Lower leg skin (tissue), 4 donors: ENCODE results near the gene SATL1. TPM values are rescaled to one million over a fixed set of nuclear protein-coding genes. Genes with fewer than 3 reads are reported as not detected.
A peak's percentile ranks its signal among the peaks of the same experiment; 100 is the strongest.
"Not testable (repeated sequence)": the region's sequence is repeated elsewhere in the genome, so short reads cannot be mapped to it uniquely, and the experiment has no call there.

Source experiments
- DNase-seq, 2 donors: peaks; one replicate each; pipeline ENCODE4 v3.0.0-alpha.2; 2019; ENCODE audit warnings: low spot score in 2 of 2
- H3K4me3 ChIP-seq: fragments of 200-600 bp; sonication (generic); 2 replicates; pipeline ENCODE4 v1.5.1; 2017; ENCODE audit warnings: mild to moderate bottlenecking, low read depth; ENCODE audit not compliant: poor library complexity, severe bottlenecking
- POLR2A ChIP-seq, 2 donors: fragments of 450-650 bp; IDR thresholded peaks; one replicate each; pipeline ENCODE4 v1.6.1; 2016 to 2017; ENCODE audit warnings: antibody characterized with exemption in 2 of 2, mild to moderate bottlenecking in 1 of 2, moderate library complexity in 1 of 2
- whole genome bisulfite sequencing, 2 donors: methylation state at CpG; one replicate each; pipeline ENCODE4 v1.1.5; 2018; 5-methylcytosine and 5-hydroxymethylcytosine counted together
- intact Hi-C: fragments of 100-400 bp; cut with DNase I; formaldehyde crosslinking; loops from one replicate; pipeline ENCODE4 v1.15.0; 2023; ENCODE audit warnings: low total_unique reads
- total RNA-seq, 4 donors: library from RNA; depleted of rRNA; stranded (reverse); fragments of >200 nt; gene quantifications; one replicate each; pipeline ENCODE4 v1.1.0, GENCODE V29; 2016
- TF ChIP-seq, protein P1 (sequence below), 3 donors: fragments of 450-650 bp; IDR thresholded peaks; one replicate each; pipeline ENCODE4 v1.5.1; 2016; ENCODE audit warnings: antibody characterized with exemption in 3 of 3, mild to moderate bottlenecking in 3 of 3, moderate library complexity in 2 of 3

The SATL1 gene
- total RNA-seq, result under 1 TPM in 1 of 4 donors, not detected in 3; 0.10 TPM

GRCh38 chrX:85243761-85244449, at the start of gene SATL1, which contains the start of gene ZNF711:
TSS of gene SATL1 (minus strand) at chrX:85243779. CDS start at chrX:85108968, 134,811 bp downstream.
TSS of gene ZNF711 (plus strand) at chrX:85243991. CDS start at chrX:85247573, 3,582 bp downstream.
- H3K4me3 ChIP-seq, result peak within 1 kb of the TSS; percentile 39
- peak; percentile 13 to 85 for DNase-seq
- no peak for TF ChIP-seq POLR2A (IDR thresholded peaks at IDR 0.05)
- TF ChIP-seq, protein P1, sequence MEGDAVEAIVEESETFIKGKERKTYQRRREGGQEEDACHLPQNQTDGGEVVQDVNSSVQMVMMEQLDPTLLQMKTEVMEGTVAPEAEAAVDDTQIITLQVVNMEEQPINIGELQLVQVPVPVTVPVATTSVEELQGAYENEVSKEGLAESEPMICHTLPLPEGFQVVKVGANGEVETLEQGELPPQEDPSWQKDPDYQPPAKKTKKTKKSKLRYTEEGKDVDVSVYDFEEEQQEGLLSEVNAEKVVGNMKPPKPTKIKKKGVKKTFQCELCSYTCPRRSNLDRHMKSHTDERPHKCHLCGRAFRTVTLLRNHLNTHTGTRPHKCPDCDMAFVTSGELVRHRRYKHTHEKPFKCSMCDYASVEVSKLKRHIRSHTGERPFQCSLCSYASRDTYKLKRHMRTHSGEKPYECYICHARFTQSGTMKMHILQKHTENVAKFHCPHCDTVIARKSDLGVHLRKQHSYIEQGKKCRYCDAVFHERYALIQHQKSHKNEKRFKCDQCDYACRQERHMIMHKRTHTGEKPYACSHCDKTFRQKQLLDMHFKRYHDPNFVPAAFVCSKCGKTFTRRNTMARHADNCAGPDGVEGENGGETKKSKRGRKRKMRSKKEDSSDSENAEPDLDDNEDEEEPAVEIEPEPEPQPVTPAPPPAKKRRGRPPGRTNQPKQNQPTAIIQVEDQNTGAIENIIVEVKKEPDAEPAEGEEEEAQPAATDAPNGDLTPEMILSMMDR (IDR thresholded peaks at IDR 0.05), result no peak
- 1 to 37% methylated on average over 35 to 62 of the region's 65 CpGs for WGBS, 2 donors
- intact Hi-C loops, result no loop called here

DNA sequence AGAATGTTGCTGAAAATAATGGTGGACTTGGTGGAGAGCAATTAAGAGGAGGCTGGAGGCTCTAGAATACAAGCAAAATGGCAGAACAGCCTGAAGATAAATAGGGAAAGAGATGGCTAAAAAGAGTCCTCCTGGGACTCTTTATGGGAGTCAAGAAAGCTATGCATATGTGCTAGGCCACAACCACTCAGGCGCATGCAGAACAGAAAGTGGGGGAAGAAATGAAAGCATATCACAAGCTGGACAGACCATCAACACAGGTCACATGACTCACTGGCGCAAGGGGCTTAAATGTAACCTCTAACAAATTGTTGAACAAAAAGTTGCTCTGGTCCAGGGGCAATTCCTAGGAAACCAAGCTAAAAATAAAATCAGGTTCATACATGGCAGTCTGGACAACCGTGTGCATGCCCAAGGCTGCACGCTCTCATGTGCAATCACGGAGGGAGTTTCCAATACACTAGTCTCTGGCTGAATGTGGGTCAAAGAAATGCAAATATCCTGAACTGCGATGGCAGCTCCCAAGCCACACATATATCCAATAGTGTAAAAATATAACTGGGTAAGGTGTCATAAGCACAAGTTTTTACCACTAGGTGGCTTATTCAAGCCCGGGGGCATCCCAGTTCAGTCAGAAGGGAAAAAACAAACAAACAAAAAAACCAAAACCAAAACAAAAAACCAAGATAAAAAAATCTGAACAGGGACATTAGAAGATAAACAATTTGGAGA, 45.6 kb upstream of the SATL1 start:
- WGBS, 2 donors, result 81 to 94% methylated on average over 7 of the region's 7 CpGs
- TF ChIP-seq POLR2A (IDR thresholded peaks at IDR 0.05), result no peak
- TF ChIP-seq, protein P1 (IDR thresholded peaks at IDR 0.05), result no peak
- intact Hi-C loops, result no loop called here

GRCh38 chrX:85285286-85285685, 41.7 kb upstream of the SATL1 start:
- 87 to 96% methylated on average over 6 of the region's 6 CpGs for WGBS, 2 donors
- DNase-seq, intact Hi-C loops, H3K4me3 ChIP-seq: not testable (repeated sequence)

More for the DNA sequence above, 45.6 kb upstream of the SATL1 start:
- no peak for DNase-seq
- no peak overlapping the region for H3K4me3 ChIP-seq

GRCh38 chrX:85244450-85245211, 1.1 kb upstream of the SATL1 start:
- no peak for DNase-seq
- intact Hi-C loops, result no loop called here
- TF ChIP-seq, protein P1 (IDR thresholded peaks at IDR 0.05), result no peak
- no peak for TF ChIP-seq POLR2A (IDR thresholded peaks at IDR 0.05)
- WGBS, 2 donors, result 1 to 33% methylated on average over 24 to 42 of the region's 42 CpGs
- H3K4me3 ChIP-seq, result peak overlapping the region; percentile 39

DNA sequence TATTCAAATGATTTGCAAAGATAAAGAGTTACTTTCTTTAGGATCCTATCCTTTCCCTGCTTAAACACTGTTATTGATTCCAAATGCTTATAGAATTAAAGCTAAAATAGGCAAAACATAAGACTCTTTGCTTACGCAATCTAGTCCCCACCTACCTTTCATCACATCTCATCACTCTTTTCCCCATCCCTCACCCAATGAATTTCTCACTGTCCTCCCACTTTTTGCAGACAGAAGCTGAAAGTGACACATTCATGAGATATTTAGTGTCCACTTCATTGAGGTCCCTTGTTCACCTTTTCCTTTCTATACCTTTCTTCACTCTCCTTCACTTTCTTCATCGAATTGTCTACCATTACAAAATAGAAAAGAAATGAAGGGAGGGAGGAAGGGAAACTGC, 424 bp downstream of the SATL1 start:
- H3K4me3 ChIP-seq, result no peak overlapping the region
- WGBS, 2 donors, result 39 to 44% methylated on average over 2 of the region's 2 CpGs
- intact Hi-C loops, result no loop called here
- DNase-seq, result no peak
- TF ChIP-seq POLR2A (IDR thresholded peaks at IDR 0.05), result no peak
- TF ChIP-seq, protein P1 (IDR thresholded peaks at IDR 0.05), result no peak

- DNase-seq, result no peak
- H3K4me3 ChIP-seq, result no peak overlapping the region
- 56 to 79% methylated on average over 2 of the region's 2 CpGs for WGBS, 2 donors
- TF ChIP-seq POLR2A (IDR thresholded peaks at IDR 0.05), result no peak
- TF ChIP-seq, protein P1 (IDR thresholded peaks at IDR 0.05), result no peak
- intact Hi-C loops, result no loop called here
These were observed 20.2 kb downstream of the SATL1 start for GRCh38 chrX:85223359-85223758.
